Upper lobe of left lung (tissue), 6 donors: ENCODE measurements around the gene SDK2. TPM values are rescaled to one million over a fixed set of nuclear protein-coding genes. Genes with fewer than 3 reads are reported as not detected.

Source experiments
- ATAC-seq, 2 donors: fragments of 200-7000 bp; cut with Tn5 transposase; one replicate each; pipeline ENCODE4 v1.9.1; 2022; ENCODE audit warnings: mild to moderate bottlenecking in 2 of 2, moderate library complexity in 2 of 2; ENCODE audit not compliant: low FRiP score in 2 of 2
- DNase-seq, 2 donors: peaks; one replicate each; pipeline ENCODE4 v3.0.0-alpha.2; 2019 to 2020
- H3K27ac ChIP-seq, 4 donors: fragments of 200-600 bp; sonication (generic); one replicate each; pipeline ENCODE4 v1.5.1; 2016 to 2019
- H3K27me3 ChIP-seq, 4 donors: fragments of 200-600 bp; sonication (generic); one replicate each; pipeline ENCODE4 v1.5.1; 2017 to 2019
- H3K36me3 ChIP-seq, 4 donors: fragments of 200-600 bp; sonication (generic); one replicate each; pipeline ENCODE4 v1.5.1; 2016 to 2019
- H3K4me1 ChIP-seq, 4 donors: fragments of 200-600 bp; sonication (generic); one replicate each; pipeline ENCODE4 v1.5.1; 2018 to 2019
- H3K4me3 ChIP-seq, 4 donors: fragments of 200-600 bp; sonication (generic); one replicate each; pipeline ENCODE4 v1.5.1; 2017 to 2019; ENCODE audit warnings: mild to moderate bottlenecking in 2 of 4, moderate library complexity in 1 of 4
- H3K9me3 ChIP-seq, 4 donors: fragments of 200-600 bp; sonication (generic); one replicate each; pipeline ENCODE4 v1.5.1; 2018 to 2019
- CTCF ChIP-seq, 6 experiments: fragments of 450-650 bp in 4 of 6; fragments of 200-600 bp in 2 of 6; sonication (generic) in 2 of 6; IDR thresholded peaks; one replicate each; pipeline ENCODE4 v1.5.1; 2016 to 2019; ENCODE audit warnings: antibody characterized with exemption in 6 of 6
- EP300 ChIP-seq, 4 donors: sonication (generic); formaldehyde crosslinking; IDR thresholded peaks; one replicate each; pipeline ENCODE4 v1.5.1; 2017; ENCODE audit warnings: antibody characterized with exemption in 4 of 4, control low read depth in 2 of 4
- POLR2A ChIP-seq, 4 donors: fragments of 450-650 bp; IDR thresholded peaks; one replicate each; pipeline ENCODE4 v1.5.1; 2016 to 2017; ENCODE audit warnings: antibody characterized with exemption in 4 of 4, mild to moderate bottlenecking in 2 of 4
- POLR2AphosphoS5 ChIP-seq, 2 donors: sonication (generic); formaldehyde crosslinking; IDR thresholded peaks; one replicate each; pipeline ENCODE4 v1.5.1; 2017; ENCODE audit warnings: antibody characterized with exemption in 2 of 2
- WGBS, 2 donors: methylation state at CpG; one replicate each; pipeline ENCODE4 v1.1.5; 2017 to 2018; 5-methylcytosine and 5-hydroxymethylcytosine counted together
- total RNA-seq, 6 donors: library from RNA; depleted of rRNA in 4 of 6; stranded (reverse); fragments of >200 nt in 4 of 6; gene quantifications; one replicate each; pipeline versions ENCODE4 v1.1.0 to v1.2.1, GENCODE V29; 2016 to 2021
- donor health status: DM: no; HTN: no; CAD: no; lungs with moderate emphysema.
- donor health status: DM: no; HTN: yes; CAD: no; lungs with severe emphysema.

SDK2 gene
- total RNA-seq, 6 donors from 2014 or later = 1.2 to 7.3 (median 2.9) TPM

DNA sequence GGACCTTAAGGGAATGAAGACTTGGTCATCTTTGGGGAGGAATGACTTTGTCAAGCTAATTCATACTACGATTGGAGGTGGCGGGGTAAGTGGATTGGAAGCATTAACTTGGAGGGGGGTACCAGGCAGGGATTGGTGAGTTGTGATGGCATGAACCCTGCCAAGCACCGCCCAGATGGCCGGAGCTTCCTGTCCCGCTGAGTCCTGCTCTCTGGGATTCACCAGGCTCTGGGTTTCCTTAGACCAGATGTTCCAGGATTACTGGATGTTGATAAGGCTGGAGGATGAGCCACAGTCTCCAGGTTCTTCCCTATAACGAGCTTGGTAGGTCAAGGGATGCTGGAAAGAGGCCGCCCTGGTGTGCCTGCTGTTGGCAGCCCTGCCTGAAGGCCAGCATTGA lies 154.9 kb downstream of the SDK2 start:
- 77 to 88% methylated on average over 7 of the region's 7 CpGs for whole genome bisulfite sequencing, 2 donors
- no peaks in the 10 kb centered on the region for H3K27me3 ChIP-seq
- no peak overlapping the region for H3K27ac ChIP-seq
- no peak for DNase-seq
- no peaks in the 10 kb centered on the region for H3K4me1 ChIP-seq
- H3K9me3 ChIP-seq = peaks cover 0 to 7% (median 0%) of the 10 kb centered on the region in 4 donors
- no peak overlapping the region for H3K4me3 ChIP-seq
- no peak for ATAC-seq
- TF ChIP-seq POLR2AphosphoS5 (IDR thresholded peaks at IDR 0.05) (no peak), CTCF (IDR thresholded peaks at IDR 0.05) (no peak), EP300 (IDR thresholded peaks at IDR 0.05) (no peak), POLR2A (IDR thresholded peaks at IDR 0.05) (no peak)
- no peaks in the 10 kb centered on the region for H3K36me3 ChIP-seq

DNA sequence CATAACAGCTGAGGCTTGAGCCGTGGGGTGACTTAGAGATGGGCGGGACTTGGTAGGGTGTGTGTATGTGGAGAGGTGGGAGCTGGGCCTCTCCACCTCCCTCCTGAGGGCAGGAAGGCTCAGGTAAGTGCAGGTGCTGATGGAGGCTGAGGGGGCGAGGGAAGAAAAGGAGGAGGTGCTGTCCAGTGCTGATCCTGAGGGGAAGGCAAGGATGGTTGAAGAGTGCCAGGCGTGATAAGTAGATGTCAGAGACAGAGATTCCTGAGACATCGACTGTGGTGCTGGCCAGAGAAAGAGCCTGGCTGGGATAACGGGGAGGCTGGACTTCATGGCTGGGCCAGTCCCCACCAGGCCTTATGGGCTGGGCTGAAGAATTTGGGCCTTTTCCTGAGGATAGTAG lies 159.1 kb downstream of the SDK2 start:
- no peaks in the 10 kb centered on the region for H3K27me3 ChIP-seq
- no peaks in the 10 kb centered on the region for H3K4me1 ChIP-seq
- no peak for TF ChIP-seq POLR2A (IDR thresholded peaks at IDR 0.05)
- TF ChIP-seq EP300 (IDR thresholded peaks at IDR 0.05) = no peak
- no peak for TF ChIP-seq CTCF (IDR thresholded peaks at IDR 0.05)
- no peak for TF ChIP-seq POLR2AphosphoS5 (IDR thresholded peaks at IDR 0.05)
- no peak overlapping the region for H3K27ac ChIP-seq
- H3K36me3 ChIP-seq = no peaks in the 10 kb centered on the region
- DNase-seq (no peak), ATAC-seq (no peak)
- peaks cover 0 to 7% (median 0%) of the 10 kb centered on the region in 4 donors for H3K9me3 ChIP-seq
- H3K4me3 ChIP-seq = no peak overlapping the region
- WGBS, 2 donors = 87 to 95% methylated on average over 6 of the region's 6 CpGs

DNA sequence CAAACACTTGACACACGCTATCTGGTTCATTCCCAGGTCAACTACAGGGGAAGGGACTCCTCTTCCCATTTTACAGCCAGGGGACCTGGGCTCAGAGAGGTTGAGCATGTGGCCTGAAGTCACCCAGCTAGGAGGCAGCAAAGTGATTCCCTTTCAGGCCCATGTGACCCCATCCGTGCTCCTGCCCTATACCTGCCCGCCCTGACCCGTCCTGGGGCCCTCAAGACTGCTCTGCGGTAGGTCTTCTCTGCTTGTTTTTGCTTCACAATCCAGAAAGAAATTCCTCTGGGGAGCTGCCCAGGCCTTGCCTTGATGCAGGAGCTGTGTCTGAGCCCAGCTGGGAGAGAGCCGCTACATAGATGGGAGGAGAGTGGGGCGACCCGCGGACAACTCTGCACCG lies 161.4 kb downstream of the SDK2 start:
- 88 to 89% methylated on average over 7 to 10 of the region's 10 CpGs for WGBS, 2 donors
- TF ChIP-seq POLR2A (IDR thresholded peaks at IDR 0.05) = no peak
- no peak for TF ChIP-seq CTCF (IDR thresholded peaks at IDR 0.05)
- TF ChIP-seq EP300 (IDR thresholded peaks at IDR 0.05) = no peak
- TF ChIP-seq POLR2AphosphoS5 (IDR thresholded peaks at IDR 0.05) = no peak
- Histone ChIP-seq H3K4me3 (no peak overlapping the region), H3K9me3 (peaks cover 0 to 7% (median 0%) of the 10 kb centered on the region in 4 donors), H3K36me3 (no peaks in the 10 kb centered on the region), H3K27ac (no peak overlapping the region), H3K4me1 (no peaks in the 10 kb centered on the region), H3K27me3 (no peaks in the 10 kb centered on the region)
- DNase-seq = no peak
- no peak for ATAC-seq

- Histone ChIP-seq H3K36me3 (no peaks in the 10 kb centered on the region), H3K4me3 (no peak overlapping the region), H3K9me3 (peaks cover 0 to 7% (median 0%) of the 10 kb centered on the region in 4 donors), H3K27me3 (no peaks in the 10 kb centered on the region), H3K27ac (no peak overlapping the region), H3K4me1 (no peaks in the 10 kb centered on the region)
- no peak for DNase-seq
- no peak for TF ChIP-seq EP300 (IDR thresholded peaks at IDR 0.05)
- no peak for TF ChIP-seq POLR2AphosphoS5 (IDR thresholded peaks at IDR 0.05)
- TF ChIP-seq POLR2A (IDR thresholded peaks at IDR 0.05) = no peak
- no peak for TF ChIP-seq CTCF (IDR thresholded peaks at IDR 0.05)
- no peak for ATAC-seq
- 64 to 78% methylated on average over 10 to 16 of the region's 16 CpGs for WGBS, 2 donors
Measured at GRCh38 chr17:73482251-73482716, 162.0 kb downstream of the SDK2 start.

GRCh38 chr17:73481676-73482075 lies 162.6 kb downstream of the SDK2 start:
- Histone ChIP-seq H3K36me3 (no peaks in the 10 kb centered on the region), H3K9me3 (peaks cover 0 to 7% (median 0%) of the 10 kb centered on the region in 4 donors), H3K27ac (no peak overlapping the region), H3K4me1 (no peaks in the 10 kb centered on the region), H3K27me3 (no peaks in the 10 kb centered on the region), H3K4me3 (no peak overlapping the region)
- DNase-seq (no peak), ATAC-seq (no peak)
- no peak for TF ChIP-seq POLR2AphosphoS5 (IDR thresholded peaks at IDR 0.05)
- WGBS, 2 donors = 73 to 78% methylated on average over 12 of the region's 12 CpGs
